ENCODE results near the gene TRMT2B. TPM values are rescaled to one million over a fixed set of nuclear protein-coding genes. Genes with fewer than 3 reads are reported as not detected.
"Not testable (repeated sequence)": the region's sequence is repeated elsewhere in the genome, so short reads cannot be mapped to it uniquely, and the experiment has no call there.

Gene TRMT2B
- total RNA-seq, 2 experiments from 2014 or later: 19.6 to 21.2 TPM

DNA sequence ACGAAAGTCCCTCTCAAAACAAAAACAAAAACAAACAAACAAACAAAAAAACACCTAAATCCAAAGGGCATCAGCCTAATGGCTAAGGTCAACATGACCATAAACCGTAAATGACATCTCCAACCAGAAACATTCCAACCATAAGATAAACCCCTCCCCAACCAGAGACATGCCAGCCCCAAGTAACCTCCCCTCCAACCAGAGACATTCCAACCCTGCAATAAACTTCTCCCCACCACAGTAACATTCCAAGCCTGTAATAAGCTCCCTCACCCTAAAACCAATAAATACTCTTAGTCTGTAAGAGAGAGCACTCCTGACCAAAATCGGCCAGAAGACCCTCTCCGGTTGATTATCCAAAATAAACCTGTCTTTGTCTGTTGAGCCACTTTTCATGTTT is 4.6 kb upstream of the TRMT2B start:
- DNase-seq; H3K4me1 Mint-ChIP-seq (ENCODE audit: low read depth); H3K27me3 Mint-ChIP-seq; H3K27ac Mint-ChIP-seq; POLR2A ChIA-PET; H3K4me3 Mint-ChIP-seq; CTCF ChIA-PET; H3K36me3 Mint-ChIP-seq; H3K9me3 Mint-ChIP-seq: not testable (repeated sequence)
- intact Hi-C loops (cut with micrococcal nuclease): loop anchor here (10.0 kb wide), 1 partner anchor 62 kb away; no protein-coding TSS in a partner anchor

DNA sequence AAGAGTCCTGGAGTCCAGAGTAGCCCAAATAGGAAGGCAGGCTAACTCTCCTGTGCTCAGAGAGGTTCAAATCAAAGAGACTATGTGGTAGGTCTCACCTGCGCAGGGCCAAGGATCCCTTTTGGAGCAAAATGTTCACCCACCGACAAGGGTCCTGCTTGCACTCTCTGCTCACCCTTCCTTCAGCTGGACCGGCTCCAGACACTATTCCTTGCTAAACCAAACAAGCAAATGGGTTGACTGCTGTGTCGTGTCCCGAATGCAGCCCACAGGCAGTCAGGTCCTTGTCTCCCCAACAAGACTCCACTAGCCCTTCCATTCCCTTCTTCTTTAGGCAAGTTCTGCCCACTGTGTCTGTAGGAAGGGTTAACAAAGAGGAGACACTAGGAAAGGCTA is 760 bp downstream of the TRMT2B start:
- Mint-ChIP-seq H3K9me3 (no peaks in the 10 kb centered on the region), H3K4me1 (ENCODE audit: low read depth) (peaks cover 18% of the 10 kb centered on the region), H3K27me3 (no peaks in the 10 kb centered on the region), H3K4me3 (peak overlapping the region; percentile 86), H3K36me3 (peaks cover 3% of the 10 kb centered on the region), H3K27ac (peak overlapping the region; percentile 96)
- POLR2A ChIA-PET: no interaction called here
- DNase-seq: no peak
- CTCF ChIA-PET: no interaction called here
- intact Hi-C loops (cut with micrococcal nuclease): loop anchor here (1.0 to 10.0 kb wide), 4 partner anchors 46 to 219 kb away; no protein-coding TSS in a partner anchor

DNA sequence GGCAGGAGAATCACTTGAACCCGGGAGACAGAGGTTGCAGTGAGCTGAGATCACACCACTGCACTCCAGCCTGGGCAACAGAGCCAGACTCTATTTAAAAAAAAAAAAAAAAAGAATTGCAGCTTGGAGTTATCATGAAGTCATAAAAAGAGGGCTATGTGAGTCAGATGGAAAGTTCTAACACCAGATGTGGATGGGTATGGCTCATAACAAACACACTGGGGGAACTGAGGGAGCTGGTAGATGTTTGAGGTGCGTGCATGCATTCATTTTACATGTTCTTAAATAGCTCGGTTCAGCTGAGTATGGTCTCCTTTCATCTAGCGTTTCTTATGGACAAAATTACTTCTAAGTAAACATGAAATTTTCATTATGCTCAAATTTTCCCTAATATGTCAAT is 11.7 kb downstream of the TRMT2B start:
- Mint-ChIP-seq H3K36me3 (peaks cover 9% of the 10 kb centered on the region), H3K4me3 (no peak overlapping the region), H3K27me3 (no peaks in the 10 kb centered on the region), H3K9me3 (no peaks in the 10 kb centered on the region), H3K4me1 (ENCODE audit: low read depth) (peaks cover 7% of the 10 kb centered on the region), H3K27ac (no peak overlapping the region)
- peak; percentile 15 for DNase-seq
- intact Hi-C loops (cut with micrococcal nuclease): no loop called here
- CTCF ChIA-PET: interaction anchor here (0.6 kb wide), 1 partner anchor 190 kb away, joined by 3 read pairs; no protein-coding TSS in a partner anchor
- POLR2A ChIA-PET: no interaction called here

DNA sequence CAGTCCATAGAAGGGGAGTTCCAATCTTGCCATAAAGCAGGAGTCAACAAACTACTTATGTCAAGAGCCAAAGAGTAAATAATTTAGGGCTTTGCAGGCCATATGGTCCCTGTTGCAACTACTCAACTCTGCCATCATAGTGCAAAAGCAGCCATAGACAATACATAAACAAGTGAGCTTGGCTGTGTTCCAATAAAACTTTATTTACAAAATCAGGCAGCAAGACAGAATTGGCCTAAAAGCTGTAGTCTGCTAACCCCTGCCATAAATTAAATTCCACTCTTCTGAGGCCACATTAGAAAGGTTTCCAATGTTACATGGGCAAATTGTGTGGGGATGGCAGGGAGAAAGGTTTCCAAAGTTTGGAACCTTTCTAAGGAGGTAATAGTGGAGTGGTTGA is 14.7 kb downstream of the TRMT2B start:
- Mint-ChIP-seq H3K9me3 (no peaks in the 10 kb centered on the region), H3K27me3 (no peaks in the 10 kb centered on the region), H3K4me3 (no peak overlapping the region), H3K4me1 (ENCODE audit: low read depth) (peaks cover 4% of the 10 kb centered on the region), H3K27ac (no peak overlapping the region), H3K36me3 (peaks cover 10% of the 10 kb centered on the region)
- intact Hi-C loops (cut with micrococcal nuclease): no loop called here
- CTCF ChIA-PET: no interaction called here
- no peak for DNase-seq
- POLR2A ChIA-PET: no interaction called here

DNA sequence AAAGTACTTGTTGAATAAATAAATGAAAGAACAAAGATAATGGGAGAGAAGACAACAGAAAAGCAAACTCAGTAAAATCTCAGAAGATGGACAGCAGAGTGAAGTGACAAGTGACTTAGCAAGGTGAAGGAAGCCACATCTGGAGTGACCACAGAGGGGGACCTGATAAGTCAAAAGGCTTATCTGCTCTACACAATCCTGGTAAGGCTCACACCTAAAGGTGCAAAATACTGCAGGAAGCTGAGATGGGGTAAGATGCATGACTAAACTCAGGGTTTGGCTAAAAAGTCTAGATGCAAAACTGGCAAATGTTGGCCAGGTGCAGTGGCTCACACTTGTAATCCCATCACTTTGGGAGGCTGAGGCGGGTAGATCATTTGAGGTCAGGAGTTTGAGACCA is 22.2 kb downstream of the TRMT2B start:
- no peaks in the 10 kb centered on the region for H3K27me3 Mint-ChIP-seq
- no peak overlapping the region for H3K27ac Mint-ChIP-seq
- H3K4me1 Mint-ChIP-seq (ENCODE audit: low read depth): peaks cover 3% of the 10 kb centered on the region
- ChIA-PET CTCF (no interaction called here), POLR2A (no interaction called here)
- H3K4me3 Mint-ChIP-seq: no peak overlapping the region
- H3K9me3 Mint-ChIP-seq: no peaks in the 10 kb centered on the region
- peaks cover 21% of the 10 kb centered on the region for H3K36me3 Mint-ChIP-seq
- no peak for DNase-seq
- intact Hi-C loops (cut with micrococcal nuclease): no loop called here

DNA sequence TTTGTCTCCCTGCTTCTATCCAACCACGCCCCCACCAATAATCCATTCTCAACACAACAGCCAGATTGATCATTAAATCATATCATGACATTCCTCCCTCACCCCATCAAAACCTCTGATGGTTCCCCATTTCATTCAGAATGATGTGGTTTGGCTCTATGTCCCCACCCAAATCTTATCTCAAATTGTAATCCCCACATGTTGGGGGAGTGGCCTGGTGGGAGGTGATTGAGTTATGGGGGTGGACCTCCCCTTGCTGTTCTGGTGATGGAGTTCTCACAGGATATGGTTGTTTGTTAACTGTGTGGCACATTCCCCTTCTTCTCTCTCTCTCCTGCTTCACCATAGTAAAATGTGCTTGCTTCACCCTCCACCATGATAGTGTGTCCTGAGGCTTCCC is 23.3 kb downstream of the TRMT2B start:
- CTCF ChIA-PET: no interaction called here
- peaks cover 3% of the 10 kb centered on the region for H3K4me1 Mint-ChIP-seq (ENCODE audit: low read depth)
- no peak overlapping the region for H3K27ac Mint-ChIP-seq
- no peaks in the 10 kb centered on the region for H3K9me3 Mint-ChIP-seq
- POLR2A ChIA-PET: no interaction called here
- intact Hi-C loops (cut with micrococcal nuclease): no loop called here
- H3K36me3 Mint-ChIP-seq: peaks cover 21% of the 10 kb centered on the region
- DNase-seq: no peak
- H3K4me3 Mint-ChIP-seq: no peak overlapping the region
- H3K27me3 Mint-ChIP-seq: no peaks in the 10 kb centered on the region

DNA sequence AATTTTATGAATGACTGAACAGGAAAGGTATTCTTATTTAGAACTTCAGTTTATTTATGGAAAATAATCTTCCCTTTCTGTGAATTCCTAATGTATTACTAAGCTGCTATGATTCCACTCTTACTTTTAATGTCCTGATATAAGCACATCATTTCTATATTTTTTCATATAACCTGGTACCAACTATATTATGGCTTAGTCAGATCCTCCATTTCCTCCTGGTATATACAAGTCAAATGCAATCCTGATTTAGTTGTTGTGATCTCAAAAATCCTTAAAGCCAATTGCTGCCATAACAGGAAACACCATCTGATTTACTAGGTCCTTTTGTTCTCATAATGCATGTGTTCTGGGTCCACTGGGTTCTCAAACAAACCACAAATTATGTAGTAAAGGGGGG is 26.8 kb downstream of the TRMT2B start:
- intact Hi-C loops (cut with micrococcal nuclease): no loop called here
- no peak overlapping the region for H3K27ac Mint-ChIP-seq
- no peak overlapping the region for H3K4me3 Mint-ChIP-seq

DNA sequence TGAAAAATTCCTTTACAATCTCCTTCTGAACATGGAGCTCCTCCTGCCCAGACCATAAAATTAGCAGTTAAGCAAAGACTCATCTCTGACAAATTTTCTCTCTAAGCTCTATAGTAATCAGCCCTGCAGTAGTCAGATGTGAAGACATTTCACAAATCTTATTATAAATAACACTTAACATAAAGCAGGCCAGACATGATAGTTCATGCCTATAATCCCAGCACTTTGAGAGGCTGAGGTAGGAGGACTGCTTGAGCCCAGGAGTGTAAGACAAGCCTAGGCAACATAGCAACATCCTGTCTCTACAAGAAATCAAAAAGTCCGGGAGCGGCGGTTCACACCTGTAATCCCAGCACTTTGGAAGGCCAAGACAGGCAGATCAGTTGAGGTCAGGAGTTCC is 29.9 kb downstream of the TRMT2B start:
- CTCF ChIA-PET: no interaction called here
- intact Hi-C loops (cut with micrococcal nuclease): no loop called here
- peaks cover 24% of the 10 kb centered on the region for H3K36me3 Mint-ChIP-seq
- H3K9me3 Mint-ChIP-seq: no peaks in the 10 kb centered on the region
- H3K4me3 Mint-ChIP-seq: no peak overlapping the region
- POLR2A ChIA-PET: no interaction called here
- H3K4me1 Mint-ChIP-seq (ENCODE audit: low read depth): peaks cover 3% of the 10 kb centered on the region
- no peaks in the 10 kb centered on the region for H3K27me3 Mint-ChIP-seq
- no peak overlapping the region for H3K27ac Mint-ChIP-seq
- DNase-seq: no peak

More for the DNA sequence above, 26.8 kb downstream of the TRMT2B start:
- POLR2A ChIA-PET: no interaction called here
- Mint-ChIP-seq H3K9me3 (no peaks in the 10 kb centered on the region), H3K4me1 (ENCODE audit: low read depth) (peaks cover 3% of the 10 kb centered on the region), H3K27me3 (no peaks in the 10 kb centered on the region), H3K36me3 (peaks cover 26% of the 10 kb centered on the region)
- CTCF ChIA-PET: no interaction called here
- DNase-seq: no peak

DNA sequence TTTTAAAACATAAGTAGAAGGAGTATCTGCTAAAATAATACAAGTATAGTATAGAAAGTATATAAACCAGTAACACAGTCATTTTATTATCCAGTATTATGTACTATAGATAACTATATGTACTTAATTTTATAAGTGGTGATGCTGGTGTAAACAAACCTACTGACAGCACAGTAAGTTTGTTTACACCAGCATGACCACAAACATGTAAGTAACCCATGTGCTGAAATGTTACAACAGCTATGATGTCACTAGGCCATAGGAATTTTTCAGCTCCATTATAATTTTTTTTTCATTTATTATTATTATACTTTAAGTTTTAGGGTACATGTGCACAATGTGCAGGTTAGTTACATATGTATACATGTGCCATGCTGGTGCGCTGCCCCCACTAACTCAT is 39.9 kb downstream of the TRMT2B start:
- H3K27me3 Mint-ChIP-seq; CTCF ChIA-PET; H3K9me3 Mint-ChIP-seq; H3K4me1 Mint-ChIP-seq (ENCODE audit: low read depth); H3K27ac Mint-ChIP-seq; DNase-seq; POLR2A ChIA-PET; H3K4me3 Mint-ChIP-seq; intact Hi-C loops (cut with micrococcal nuclease): not testable (repeated sequence)
- H3K36me3 Mint-ChIP-seq: peaks cover 12% of the 10 kb centered on the region

DNA sequence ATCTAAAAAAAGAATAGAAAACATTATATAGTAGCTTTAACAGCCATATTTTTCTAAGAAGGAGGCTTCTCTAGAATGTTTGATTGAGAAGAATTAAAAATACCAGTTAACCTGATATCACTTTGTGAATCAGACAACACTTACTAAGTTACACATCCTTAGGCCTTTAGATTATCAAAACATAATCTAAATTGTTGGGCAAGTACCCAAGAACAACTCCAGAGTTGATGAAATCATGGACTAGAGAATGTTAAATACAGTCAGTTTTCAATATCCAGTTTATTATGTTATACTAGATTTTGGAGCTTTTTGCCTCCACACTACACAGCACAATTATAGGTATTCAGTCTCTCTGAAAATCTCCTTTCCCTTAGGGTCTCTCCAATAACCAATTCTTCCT is 42.8 kb downstream of the TRMT2B start:
- no peaks in the 10 kb centered on the region for H3K4me1 Mint-ChIP-seq (ENCODE audit: low read depth)
- ChIA-PET POLR2A (interaction anchor here (0.6 kb wide), 1 partner anchor 189 kb away, joined by 4 read pairs; the partner anchor contains the start of gene CSTF2), CTCF (no interaction called here)
- H3K27me3 Mint-ChIP-seq: no peaks in the 10 kb centered on the region
- H3K27ac Mint-ChIP-seq: no peak overlapping the region
- no peak for DNase-seq
- no peak overlapping the region for H3K4me3 Mint-ChIP-seq
- intact Hi-C loops (cut with micrococcal nuclease): no loop called here
- peaks cover 15% of the 10 kb centered on the region for H3K36me3 Mint-ChIP-seq
- H3K9me3 Mint-ChIP-seq: no peaks in the 10 kb centered on the region

DNA sequence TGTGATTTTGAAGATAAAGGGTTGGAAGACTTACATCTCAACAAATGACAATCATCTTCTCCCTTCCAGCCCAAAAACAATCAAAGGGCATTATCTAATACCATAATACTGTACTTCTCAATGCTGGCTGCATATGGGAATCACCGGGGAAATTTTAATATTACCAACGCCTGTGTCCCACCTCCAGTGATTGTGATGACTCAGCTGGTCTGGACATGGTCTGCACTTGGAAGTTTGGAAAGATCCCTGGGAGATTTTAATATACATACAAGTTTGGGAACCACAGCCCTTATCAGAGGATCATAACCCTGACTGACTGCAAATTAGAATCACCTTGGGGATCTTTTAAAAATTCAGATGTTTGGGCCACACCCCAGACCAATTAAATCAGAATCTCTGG is 52.5 kb downstream of the TRMT2B start:
- intact Hi-C loops (cut with micrococcal nuclease): loop anchor here (10.0 kb wide), 2 partner anchors 55 to 205 kb away; partner anchors contain the start of gene TRMT2B
- H3K27me3 Mint-ChIP-seq: no peaks in the 10 kb centered on the region
- ChIA-PET POLR2A (no interaction called here), CTCF (no interaction called here)
- no peak overlapping the region for H3K27ac Mint-ChIP-seq
- H3K4me3 Mint-ChIP-seq: no peak overlapping the region
- no peak for DNase-seq
- peaks cover 15% of the 10 kb centered on the region for H3K4me1 Mint-ChIP-seq (ENCODE audit: low read depth)
- peaks cover 3% of the 10 kb centered on the region for H3K36me3 Mint-ChIP-seq
- no peaks in the 10 kb centered on the region for H3K9me3 Mint-ChIP-seq

DNA sequence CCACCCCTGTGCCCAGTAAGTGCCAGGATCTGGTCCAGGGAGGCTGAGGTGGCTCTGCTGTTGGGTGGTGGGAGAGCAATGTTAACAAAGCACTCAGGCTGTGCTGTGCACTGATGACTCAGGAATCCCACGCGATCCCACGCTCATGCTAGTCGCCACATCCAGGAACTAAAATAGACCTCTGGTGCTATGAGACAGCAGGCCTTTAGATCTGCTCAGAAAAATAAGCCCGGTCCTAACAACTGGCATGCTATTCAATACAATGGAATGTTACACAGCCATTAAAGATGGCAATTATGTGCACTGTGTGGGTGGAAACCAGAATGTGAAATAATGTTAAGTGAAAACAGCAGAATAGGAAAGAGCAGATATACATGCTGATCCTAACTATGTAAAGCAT is 56.4 kb downstream of the TRMT2B start:
- CTCF ChIA-PET: no interaction called here
- peak; percentile 68 for DNase-seq
- Mint-ChIP-seq H3K27me3 (no peaks in the 10 kb centered on the region), H3K4me3 (no peak overlapping the region), H3K36me3 (peaks cover 1% of the 10 kb centered on the region), H3K27ac (peak overlapping the region; percentile 76), H3K4me1 (ENCODE audit: low read depth) (peaks cover 24% of the 10 kb centered on the region), H3K9me3 (no peaks in the 10 kb centered on the region)
- intact Hi-C loops (cut with micrococcal nuclease): loop anchor here (2.0 to 10.0 kb wide), 3 partner anchors 59 to 209 kb away; partner anchors contain the start of gene TRMT2B
- POLR2A ChIA-PET: interaction anchor here (0.7 kb wide), 1 partner anchor 295 kb away, joined by 7 read pairs; no protein-coding TSS in a partner anchor

DNA sequence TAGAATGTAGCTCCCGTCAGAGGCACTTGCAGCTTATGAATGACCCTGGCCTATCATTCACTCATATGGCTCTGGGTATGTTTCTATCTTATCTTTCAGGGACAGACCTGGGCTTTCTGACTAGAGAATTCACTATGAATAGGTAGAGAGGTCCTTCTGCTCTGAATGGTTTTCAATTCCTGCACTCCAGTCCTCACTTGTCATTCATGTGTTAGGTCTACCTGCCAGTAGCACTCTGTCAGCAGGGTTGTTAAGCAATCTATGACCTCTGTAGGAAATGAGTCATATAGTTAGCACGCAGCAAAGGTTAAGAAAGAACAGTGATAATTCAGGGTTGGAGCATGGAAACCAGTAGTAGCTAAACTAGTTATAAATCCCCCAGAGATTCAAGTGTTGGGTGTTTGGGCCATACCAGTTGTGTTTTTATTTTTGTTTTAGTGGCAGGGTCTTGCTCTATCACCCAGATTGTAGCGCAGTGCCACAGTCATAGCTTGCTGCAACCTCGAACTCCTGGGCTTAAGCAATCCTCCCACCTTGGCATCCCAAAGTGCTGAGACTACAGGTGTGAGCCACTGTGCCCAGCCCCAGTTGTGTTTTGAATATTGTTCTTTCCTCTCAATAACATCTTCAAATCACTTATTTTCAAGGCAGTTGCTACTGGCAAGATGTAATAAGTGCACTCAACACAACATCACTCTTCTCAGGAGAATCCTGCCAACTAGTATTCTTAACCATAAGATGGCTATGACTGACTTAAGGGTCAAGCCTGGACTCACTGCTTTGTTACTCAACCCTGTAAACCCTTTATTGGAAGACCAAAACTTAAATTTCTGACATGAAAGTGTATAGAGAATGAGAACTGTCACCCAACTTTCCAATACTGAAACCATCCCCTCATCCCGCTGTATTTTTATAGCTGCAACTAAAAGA is 57.3 kb downstream of the TRMT2B start:
- Mint-ChIP-seq H3K4me1 (ENCODE audit: low read depth) (peaks cover 24% of the 10 kb centered on the region), H3K27me3 (no peaks in the 10 kb centered on the region), H3K9me3 (no peaks in the 10 kb centered on the region), H3K4me3 (no peak overlapping the region), H3K27ac (peak overlapping the region; percentile 76), H3K36me3 (peaks cover 3% of the 10 kb centered on the region)
- POLR2A ChIA-PET: no interaction called here
- intact Hi-C loops (cut with micrococcal nuclease): loop anchor here (1.0 to 10.0 kb wide), 4 partner anchors 60 to 210 kb away; partner anchors contain the start of gene TRMT2B
- DNase-seq: peak; percentile 27
- CTCF ChIA-PET: no interaction called here

Measured in activated CD4-positive, alpha-beta memory T cell treated with anti-CD3 and anti-CD28 coated beads for 36 hours (primary cell).